Chondrocyte (in vitro differentiated cells): Measurements from ENCODE around the gene SHISA4. TPM values are rescaled to one million over a fixed set of nuclear protein-coding genes. Genes with fewer than 3 reads are reported as not detected.

Experiments
- DNase-seq: peaks from one replicate; pipeline ENCODE4 v3.0.0; 2021; ENCODE audit warnings: mixed read lengths, low spot score
- H3K27ac Mint-ChIP-seq: one replicate; pipeline ENCODE4 v1.8.0; 2021; ENCODE audit warnings: mild to moderate bottlenecking, moderate library complexity, mixed read lengths; ENCODE audit not compliant: unreplicated experiment
- H3K27me3 Mint-ChIP-seq: 2 replicates; pipeline ENCODE4 v1.8.0; 2021; ENCODE audit warnings: low read depth, mixed read lengths
- H3K36me3 Mint-ChIP-seq: 2 replicates; pipeline ENCODE4 v1.8.0; 2021; ENCODE audit warnings: low read depth, mixed read lengths
- H3K4me1 Mint-ChIP-seq: 2 replicates; pipeline ENCODE4 v1.8.0; 2021; ENCODE audit warnings: low read depth, mild to moderate bottlenecking, mixed read lengths
- H3K4me3 Mint-ChIP-seq: one replicate; pipeline ENCODE4 v1.8.0; 2021; ENCODE audit warnings: mild to moderate bottlenecking, moderate library complexity, mixed read lengths; ENCODE audit not compliant: unreplicated experiment
- H3K9me3 Mint-ChIP-seq: 2 replicates; pipeline ENCODE4 v1.8.0; 2021; ENCODE audit warnings: low read depth, mixed read lengths
- CTCF ChIP-seq: fragments of 200-600 bp; sonication (generic); IDR thresholded peaks from 2 replicates; pipeline ENCODE4 v1.5.0; 2021; ENCODE audit warnings: antibody characterized with exemption, mild to moderate bottlenecking, moderate library complexity
- microRNA-seq: library from miRNA; unstranded; fragments of <30 nt; microRNA quantifications from one replicate; pipeline ENCODE4 v1.2.0, GENCODE V29; 2020; ENCODE audit warnings: borderline number of aligned reads
- total RNA-seq: library from RNA; stranded (reverse); gene quantifications from 3 replicates; pipeline ENCODE4 v1.2.1, GENCODE V29; 2021

SHISA4 gene
- total RNA-seq, 1 donor from 2014 or later: 37.7 TPM

DNA sequence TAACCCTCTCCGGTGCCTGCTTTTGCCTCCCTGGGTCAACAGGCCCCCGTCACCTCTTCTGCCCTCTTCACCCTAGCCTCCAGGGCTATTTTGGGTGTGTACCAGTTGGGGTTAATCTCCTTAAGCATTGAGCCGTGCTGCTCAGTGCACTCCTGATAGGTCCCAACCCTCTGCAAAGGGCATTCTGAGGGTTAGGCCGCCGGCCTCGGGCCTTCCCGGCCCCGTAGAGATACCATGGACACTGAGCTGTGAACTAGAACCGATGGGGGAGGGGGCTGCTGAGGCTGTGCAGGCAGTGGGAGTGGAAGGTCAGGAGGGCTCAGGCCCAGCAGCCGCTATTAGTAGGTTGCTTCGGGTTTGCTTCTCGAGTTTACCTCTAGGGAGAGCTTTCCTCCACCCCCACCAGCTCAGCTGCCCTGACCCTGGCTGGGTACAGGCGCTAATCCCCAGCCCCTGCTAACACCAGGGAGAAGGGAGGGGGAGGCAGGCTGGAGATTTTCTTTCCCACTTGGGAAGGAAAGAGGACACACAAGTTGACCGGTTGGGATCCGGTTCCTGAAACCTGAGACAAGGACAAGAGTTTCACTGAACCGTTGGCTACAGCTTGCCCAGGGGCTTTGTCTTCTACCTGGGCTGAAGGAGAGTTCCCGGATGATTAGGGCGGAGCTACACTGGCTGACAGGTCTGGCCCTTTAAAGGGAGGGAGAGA lies 52.9 kb downstream of the SHISA4 start:
- no peaks in the 10 kb centered on the region for H3K36me3 Mint-ChIP-seq
- peak overlapping the region; percentile 53 for H3K4me3 Mint-ChIP-seq
- no peaks in the 10 kb centered on the region for H3K27me3 Mint-ChIP-seq
- H3K27ac Mint-ChIP-seq: peak overlapping the region; percentile 79
- TF ChIP-seq CTCF: no peak
- DNase-seq: no peak
- H3K9me3 Mint-ChIP-seq: no peaks in the 10 kb centered on the region
- peaks cover 77% of the 10 kb centered on the region for H3K4me1 Mint-ChIP-seq

- Mint-ChIP-seq H3K36me3 (no peaks in the 10 kb centered on the region), H3K9me3 (no peaks in the 10 kb centered on the region), H3K27ac (peak overlapping the region; percentile 79), H3K4me3 (peak overlapping the region; percentile 53), H3K27me3 (no peaks in the 10 kb centered on the region), H3K4me1 (peaks cover 82% of the 10 kb centered on the region)
- no peak for DNase-seq
- no peak for TF ChIP-seq CTCF
Measured at GRCh38 chr1:201942129-201942495, 53.4 kb downstream of the SHISA4 start.

Small RNAs within 50 kb of the gene (microRNA-seq; reads per million reads assigned to microRNA genes)
- not detected for gene MIR6739

Other genes with a start within 250 kb of the SHISA4 start
- 47.1 to 69.5 TPM (median 48.2 TPM) in 3 replicates for gene IPO9, start 59.7 kb upstream of the SHISA4 start, total RNA-seq
- gene LMOD1, start 57.6 kb downstream of the SHISA4 start, total RNA-seq: 17.7 to 83.6 TPM (median 80.5 TPM) in 3 replicates
- gene TIMM17A, start 66.6 kb downstream of the SHISA4 start, total RNA-seq: 62.5 to 69.6 TPM (median 68.5 TPM) in 3 replicates
- 42.1 to 50.6 TPM (median 42.1 TPM) in 3 replicates for gene RNPEP, start 93.8 kb downstream of the SHISA4 start, total RNA-seq
- gene ELF3, start 121.7 kb downstream of the SHISA4 start, total RNA-seq: 0.10 to 0.40 TPM (median 0.36 TPM) in 3 replicates
- gene GPR37L1, start 234.0 kb downstream of the SHISA4 start, total RNA-seq: not detected in 3 replicates